Thoracic aorta (tissue), 2 donors: ENCODE measurements around the gene MAD1L1. TPM values are rescaled to one million over a fixed set of nuclear protein-coding genes. Genes with fewer than 3 reads are reported as not detected.

Experiments used
- ATAC-seq: fragments of 150-250 bp; one replicate; pipeline ENCODE4 v1.8.0; 2017; ENCODE audit warnings: low read depth; ENCODE audit not compliant: insufficient number of reproducible peaks, low FRiP score
- DNase-seq: peaks from one replicate; pipeline ENCODE4 v3.0.0-alpha.2; 2020; ENCODE audit warnings: low spot score
- H3K27ac ChIP-seq, 2 donors: fragments of 200-600 bp; sonication (generic); 1 replicate in 1 of 2; 2 replicates in 1 of 2; pipeline ENCODE4 v1.5.1; 2016; ENCODE audit warnings: mild to moderate bottlenecking in 2 of 2, moderate library complexity in 2 of 2
- H3K27me3 ChIP-seq: fragments of 200-600 bp; sonication (generic); replicated peaks from 2 replicates; pipeline ENCODE4 v1.6.0; 2016; ENCODE audit warnings: mild to moderate bottlenecking; ENCODE audit not compliant: insufficient read depth
- H3K36me3 ChIP-seq: fragments of 200-600 bp; sonication (generic); one replicate; pipeline ENCODE4 v1.5.1; 2016
- H3K4me1 ChIP-seq, 2 donors: fragments of 200-600 bp; sonication (generic); 1 replicate in 1 of 2; 2 replicates in 1 of 2; pipeline versions ENCODE4 v1.5.1 to v1.6.0; 2016; ENCODE audit warnings: low read depth in 2 of 2, mild to moderate bottlenecking in 1 of 2; ENCODE audit not compliant: control insufficient read depth in 1 of 2
- H3K4me3 ChIP-seq: fragments of 200-600 bp; sonication (generic); 2 replicates; pipeline ENCODE4 v1.5.1; 2016; ENCODE audit warnings: mild to moderate bottlenecking
- H3K9me3 ChIP-seq: fragments of 200-600 bp; sonication (generic); 2 replicates; pipeline ENCODE4 v1.5.1; 2016
- CTCF ChIP-seq: fragments of 200-600 bp; sonication (generic); IDR thresholded peaks from one replicate; pipeline ENCODE4 v1.5.1; 2019; ENCODE audit warnings: antibody characterized with exemption
- total RNA-seq, 2 donors: library from RNA; depleted of rRNA; stranded (reverse); fragments of >200 nt; gene quantifications; one replicate each; pipeline versions ENCODE4 v1.1.0 to v1.2.3, GENCODE V29; 2016

Gene MAD1L1
- total RNA-seq, 2 donors from 2014 or later = 27.4 to 41.3 TPM

GRCh38 chr7:1981878-1982230 is 250.9 kb downstream of the MAD1L1 start:
- TF ChIP-seq CTCF = no peak
- DNase-seq (no peak), ATAC-seq (no peak)
- Histone ChIP-seq H3K4me1 (no peaks in the 10 kb centered on the region), H3K36me3 (no peaks in the 10 kb centered on the region), H3K27ac (no peak overlapping the region), H3K4me3 (no peak overlapping the region), H3K9me3 (no peaks in the 10 kb centered on the region), H3K27me3 (no peaks in the 10 kb centered on the region)

GRCh38 chr7:1981201-1981877 is 251.4 kb downstream of the MAD1L1 start:
- Histone ChIP-seq H3K4me3 (no peak overlapping the region), H3K27ac (no peak overlapping the region), H3K36me3 (no peaks in the 10 kb centered on the region), H3K27me3 (no peaks in the 10 kb centered on the region), H3K4me1 (no peaks in the 10 kb centered on the region), H3K9me3 (no peaks in the 10 kb centered on the region)
- TF ChIP-seq CTCF = no peak
- ATAC-seq (no peak), DNase-seq (no peak)

GRCh38 chr7:1979591-1980560 is 252.9 kb downstream of the MAD1L1 start:
- DNase-seq (no peak), ATAC-seq (no peak)
- no peak for TF ChIP-seq CTCF
- Histone ChIP-seq H3K27me3 (no peaks in the 10 kb centered on the region), H3K4me1 (no peaks in the 10 kb centered on the region), H3K4me3 (no peak overlapping the region), H3K36me3 (no peaks in the 10 kb centered on the region), H3K27ac (no peak overlapping the region), H3K9me3 (no peaks in the 10 kb centered on the region)

GRCh38 chr7:1978656-1979590 is 253.8 kb downstream of the MAD1L1 start:
- H3K27ac ChIP-seq = no peak overlapping the region
- H3K9me3 ChIP-seq = no peaks in the 10 kb centered on the region
- DNase-seq = no peak
- no peaks in the 10 kb centered on the region for H3K27me3 ChIP-seq
- no peaks in the 10 kb centered on the region for H3K36me3 ChIP-seq
- TF ChIP-seq CTCF = no peak
- H3K4me3 ChIP-seq = no peak overlapping the region
- ATAC-seq = no peak
- no peaks in the 10 kb centered on the region for H3K4me1 ChIP-seq
